KMS-11 (cell line): ENCODE measurements around the gene TBXAS1.
"Not testable (repeated sequence)": the region's sequence is repeated elsewhere in the genome, so short reads cannot be mapped to it uniquely, and the experiment has no call there.

Source experiments
- H2AFZ ChIP-seq: fragments of 200-600 bp; sonication (generic); 2 replicates; pipeline ENCODE4 v1.6.1; 2016; ENCODE audit warnings: antibody characterized with exemption, mixed run types, low read depth
- H3K27ac ChIP-seq: fragments of 200-600 bp; sonication (generic); 2 replicates; pipeline ENCODE4 v1.6.1; 2016; ENCODE audit warnings: mild to moderate bottlenecking, mixed run types
- H3K27me3 ChIP-seq: fragments of 200-600 bp; sonication (generic); 2 replicates; pipeline ENCODE4 v1.6.1; 2017; ENCODE audit warnings: mild to moderate bottlenecking, low read depth, mixed run types, moderate library complexity; ENCODE audit not compliant: insufficient read depth
- H3K36me3 ChIP-seq: fragments of 200-600 bp; sonication (generic); 2 replicates; pipeline ENCODE4 v1.6.1; 2017; ENCODE audit warnings: mild to moderate bottlenecking, mixed run types; ENCODE audit not compliant: insufficient read depth
- H3K4me1 ChIP-seq: fragments of 200-600 bp; sonication (generic); 2 replicates; pipeline ENCODE4 v1.6.1; 2016; ENCODE audit warnings: mild to moderate bottlenecking, low read depth, mixed run types; ENCODE audit not compliant: poor library complexity, severe bottlenecking
- H3K4me2 ChIP-seq: fragments of 200-600 bp; sonication (generic); 2 replicates; pipeline ENCODE4 v1.7.0; 2016; ENCODE audit warnings: mild to moderate bottlenecking, mixed run types
- H3K4me3 ChIP-seq: fragments of 200-600 bp; sonication (generic); IDR thresholded peaks from 2 replicates; pipeline ENCODE4 v1.6.1; 2017; ENCODE audit warnings: low read depth, low read length, mixed read lengths; ENCODE audit not compliant: insufficient read depth
- H3K79me2 ChIP-seq: fragments of 200-600 bp; sonication (generic); 2 replicates; pipeline ENCODE4 v1.6.1; 2016; ENCODE audit warnings: low read depth, mixed run types; ENCODE audit not compliant: insufficient read depth
- H3K9ac ChIP-seq: fragments of 200-600 bp; sonication (generic); 2 replicates; pipeline ENCODE4 v1.6.1; 2016; ENCODE audit warnings: mild to moderate bottlenecking, mixed run types
- H4K20me1 ChIP-seq: fragments of 200-600 bp; sonication (generic); 2 replicates; pipeline ENCODE4 v1.6.1; 2016; ENCODE audit warnings: mild to moderate bottlenecking, mixed run types; ENCODE audit not compliant: insufficient read depth
- CTCF ChIP-seq: fragments of 200-600 bp; sonication (generic); conservative IDR thresholded peaks from 2 replicates; pipeline ENCODE4 v1.6.1; 2017; ENCODE audit warnings: low read depth, mild to moderate bottlenecking, antibody characterized with exemption, low read length, moderate library complexity, mixed read lengths

The TBXAS1 gene

DNA sequence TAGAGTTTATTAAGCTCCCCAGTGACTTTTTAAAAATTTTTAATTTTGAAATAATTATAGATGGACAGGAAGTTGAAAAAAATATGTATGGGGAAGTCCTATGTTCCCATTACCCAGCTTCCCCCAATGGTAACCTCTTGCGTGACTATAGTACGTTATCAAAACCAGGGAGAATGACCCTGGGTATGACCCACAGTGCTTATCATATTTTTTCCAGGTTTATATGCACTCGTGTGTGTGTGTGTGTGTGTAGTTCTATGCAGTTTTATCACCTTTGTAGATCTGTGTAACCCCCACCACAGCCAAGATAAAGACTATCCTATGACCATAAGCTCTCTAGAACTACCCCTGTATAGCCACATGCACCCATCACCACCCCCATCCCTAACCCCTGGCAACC lies 72.8 kb downstream of the TBXAS1 start:
- Histone ChIP-seq H2AFZ (no peak overlapping the region), H3K9ac (no peak overlapping the region), H3K4me3 (no peak overlapping the region), H3K4me2 (no peak overlapping the region), H3K27ac (no peak overlapping the region), H4K20me1 (no peaks in the 10 kb centered on the region), H3K27me3 (no peaks in the 10 kb centered on the region), H3K79me2 (no peaks in the 10 kb centered on the region), H3K4me1 (peaks cover 57% of the 10 kb centered on the region), H3K36me3 (no peaks in the 10 kb centered on the region)
- no peak for TF ChIP-seq CTCF

- Histone ChIP-seq H3K79me2 (no peaks in the 10 kb centered on the region), H2AFZ (no peak overlapping the region), H3K4me2 (no peak overlapping the region), H3K9ac (no peak overlapping the region), H3K4me3 (no peak overlapping the region), H3K4me1 (peaks cover 50% of the 10 kb centered on the region), H3K36me3 (no peaks in the 10 kb centered on the region), H3K27me3 (no peaks in the 10 kb centered on the region), H3K27ac (no peak overlapping the region), H4K20me1 (no peaks in the 10 kb centered on the region)
- TF ChIP-seq CTCF: no peak
Observed at GRCh38 chr7:139902436-139903102, 73.5 kb downstream of the TBXAS1 start.

DNA sequence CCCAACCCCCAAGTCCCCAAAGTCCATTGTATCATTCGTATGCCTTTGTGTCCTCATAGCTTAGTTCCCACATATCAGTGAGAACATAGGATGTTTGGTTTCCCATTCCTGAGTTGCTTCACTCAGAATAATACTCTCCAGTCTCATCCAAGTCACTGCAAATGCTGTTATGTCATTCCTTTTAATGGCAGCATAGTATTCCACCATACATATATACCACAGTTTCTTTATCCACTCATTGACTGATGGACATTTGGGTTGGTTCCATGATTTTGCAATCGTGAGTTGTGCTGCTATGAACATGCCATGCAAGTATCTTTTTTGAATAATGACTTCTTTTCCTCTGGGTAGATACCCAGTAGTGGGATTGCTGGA lies 74.0 kb downstream of the TBXAS1 start:
- not testable (repeated sequence) for H4K20me1 ChIP-seq, H3K27ac ChIP-seq, H3K4me2 ChIP-seq, H3K79me2 ChIP-seq, H3K4me3 ChIP-seq, H3K36me3 ChIP-seq, H2AFZ ChIP-seq, H3K27me3 ChIP-seq, H3K9ac ChIP-seq
- peaks cover 45% of the 10 kb centered on the region for H3K4me1 ChIP-seq

- Histone ChIP-seq H2AFZ (no peak overlapping the region), H3K9ac (no peak overlapping the region), H3K36me3 (no peaks in the 10 kb centered on the region), H3K79me2 (no peaks in the 10 kb centered on the region), H3K4me2 (no peak overlapping the region), H3K27ac (no peak overlapping the region), H3K27me3 (no peaks in the 10 kb centered on the region), H3K4me1 (peaks cover 8% of the 10 kb centered on the region), H4K20me1 (no peaks in the 10 kb centered on the region), H3K4me3 (no peak overlapping the region)
- no peak for TF ChIP-seq CTCF
Observed at GRCh38 chr7:139906879-139907278, 77.8 kb downstream of the TBXAS1 start.

DNA sequence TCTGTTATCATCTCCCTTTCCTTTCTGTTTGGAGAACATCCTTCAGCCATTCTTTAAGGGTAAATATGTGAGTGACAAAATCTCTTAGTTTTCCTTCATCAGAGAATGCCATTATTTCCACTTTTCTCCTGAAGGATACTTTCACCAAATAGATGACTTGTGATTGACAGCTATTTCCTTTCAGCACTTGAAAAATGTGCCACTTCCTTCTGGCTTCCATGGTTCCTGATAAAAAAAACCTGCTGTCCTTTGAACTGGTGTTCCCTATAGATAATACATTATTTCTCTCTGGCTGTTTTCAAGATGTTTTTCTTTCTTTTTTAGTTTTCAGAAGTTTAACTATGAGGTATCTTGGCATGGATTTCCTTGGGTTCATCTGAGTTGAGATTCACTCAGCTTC lies 79.7 kb downstream of the TBXAS1 start:
- H3K79me2 ChIP-seq: no peaks in the 10 kb centered on the region
- H3K9ac ChIP-seq: no peak overlapping the region
- TF ChIP-seq CTCF: no peak
- H4K20me1 ChIP-seq: no peaks in the 10 kb centered on the region
- no peak overlapping the region for H3K4me2 ChIP-seq
- no peak overlapping the region for H3K4me3 ChIP-seq
- no peaks in the 10 kb centered on the region for H3K27me3 ChIP-seq
- H3K4me1 ChIP-seq: peaks cover 4% of the 10 kb centered on the region
- no peak overlapping the region for H3K27ac ChIP-seq
- no peaks in the 10 kb centered on the region for H3K36me3 ChIP-seq
- no peak overlapping the region for H2AFZ ChIP-seq
